OCI-LY7 (cell line): Measurements from ENCODE around the gene MED14.

Source experiments
- EZH2phosphoT487 ChIP-seq: fragments of 200-600 bp; sonication (generic); IDR thresholded peaks from 2 replicates; pipeline ENCODE4 v1.6.1; 2018; ENCODE audit warnings: low read depth, borderline replicate concordance, mild to moderate bottlenecking, mixed run types, antibody characterized with exemption, low read length, moderate library complexity, mixed read lengths
- TF ChIP-seq, protein P1 (sequence below): fragments of 200-600 bp; sonication (generic); conservative IDR thresholded peaks from 2 replicates; pipeline ENCODE4 v1.5.1; 2014; ENCODE audit warnings: mild to moderate bottlenecking, antibody characterized with exemption, low read length, moderate library complexity, mixed read lengths

GRCh38 chrX:40772290-40772689, 36.9 kb upstream of the MED14 start:
- TF ChIP-seq, protein P1, sequence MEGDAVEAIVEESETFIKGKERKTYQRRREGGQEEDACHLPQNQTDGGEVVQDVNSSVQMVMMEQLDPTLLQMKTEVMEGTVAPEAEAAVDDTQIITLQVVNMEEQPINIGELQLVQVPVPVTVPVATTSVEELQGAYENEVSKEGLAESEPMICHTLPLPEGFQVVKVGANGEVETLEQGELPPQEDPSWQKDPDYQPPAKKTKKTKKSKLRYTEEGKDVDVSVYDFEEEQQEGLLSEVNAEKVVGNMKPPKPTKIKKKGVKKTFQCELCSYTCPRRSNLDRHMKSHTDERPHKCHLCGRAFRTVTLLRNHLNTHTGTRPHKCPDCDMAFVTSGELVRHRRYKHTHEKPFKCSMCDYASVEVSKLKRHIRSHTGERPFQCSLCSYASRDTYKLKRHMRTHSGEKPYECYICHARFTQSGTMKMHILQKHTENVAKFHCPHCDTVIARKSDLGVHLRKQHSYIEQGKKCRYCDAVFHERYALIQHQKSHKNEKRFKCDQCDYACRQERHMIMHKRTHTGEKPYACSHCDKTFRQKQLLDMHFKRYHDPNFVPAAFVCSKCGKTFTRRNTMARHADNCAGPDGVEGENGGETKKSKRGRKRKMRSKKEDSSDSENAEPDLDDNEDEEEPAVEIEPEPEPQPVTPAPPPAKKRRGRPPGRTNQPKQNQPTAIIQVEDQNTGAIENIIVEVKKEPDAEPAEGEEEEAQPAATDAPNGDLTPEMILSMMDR, result no peak
- no peak for TF ChIP-seq EZH2phosphoT487
